ENCODE results near the gene PKNOX2.

The PKNOX2 gene

DNA sequence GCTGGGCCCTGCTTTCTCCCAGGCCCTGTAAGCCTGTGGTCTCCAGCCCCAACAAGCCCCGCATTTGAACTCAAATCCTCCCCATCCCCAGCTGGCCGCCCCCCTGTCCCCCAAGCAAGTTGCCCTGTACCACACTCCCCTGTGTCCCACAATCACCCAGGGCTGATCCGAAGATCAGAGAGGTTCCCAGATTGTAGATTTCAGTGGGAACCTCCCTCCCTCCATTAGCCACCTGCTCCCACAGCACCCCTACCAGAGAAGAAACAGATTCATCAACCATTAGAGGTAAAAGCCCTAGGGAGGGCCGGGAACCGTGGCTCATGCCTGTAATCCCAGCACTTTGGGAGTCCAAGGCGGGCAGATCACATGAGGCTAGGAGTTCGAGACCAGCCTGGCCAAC, 224.1 kb downstream of the PKNOX2 start:
- no peak for DNase-seq (ENCODE audit: extremely low read depth, low read depth)
- TF ChIP-seq, protein P1, sequence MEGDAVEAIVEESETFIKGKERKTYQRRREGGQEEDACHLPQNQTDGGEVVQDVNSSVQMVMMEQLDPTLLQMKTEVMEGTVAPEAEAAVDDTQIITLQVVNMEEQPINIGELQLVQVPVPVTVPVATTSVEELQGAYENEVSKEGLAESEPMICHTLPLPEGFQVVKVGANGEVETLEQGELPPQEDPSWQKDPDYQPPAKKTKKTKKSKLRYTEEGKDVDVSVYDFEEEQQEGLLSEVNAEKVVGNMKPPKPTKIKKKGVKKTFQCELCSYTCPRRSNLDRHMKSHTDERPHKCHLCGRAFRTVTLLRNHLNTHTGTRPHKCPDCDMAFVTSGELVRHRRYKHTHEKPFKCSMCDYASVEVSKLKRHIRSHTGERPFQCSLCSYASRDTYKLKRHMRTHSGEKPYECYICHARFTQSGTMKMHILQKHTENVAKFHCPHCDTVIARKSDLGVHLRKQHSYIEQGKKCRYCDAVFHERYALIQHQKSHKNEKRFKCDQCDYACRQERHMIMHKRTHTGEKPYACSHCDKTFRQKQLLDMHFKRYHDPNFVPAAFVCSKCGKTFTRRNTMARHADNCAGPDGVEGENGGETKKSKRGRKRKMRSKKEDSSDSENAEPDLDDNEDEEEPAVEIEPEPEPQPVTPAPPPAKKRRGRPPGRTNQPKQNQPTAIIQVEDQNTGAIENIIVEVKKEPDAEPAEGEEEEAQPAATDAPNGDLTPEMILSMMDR (IDR thresholded peaks at IDR 0.05; ENCODE audit: low read depth, low read length), result no peak

GRCh38 chr11:125389339-125390166, 225.0 kb downstream of the PKNOX2 start:
- DNase-seq (ENCODE audit: extremely low read depth, low read depth), result no peak
- TF ChIP-seq, protein P1 (IDR thresholded peaks at IDR 0.05; ENCODE audit: low read depth, low read length), result no peak

- TF ChIP-seq, protein P1 (IDR thresholded peaks at IDR 0.05; ENCODE audit: low read depth, low read length), result no peak
- DNase-seq (ENCODE audit: extremely low read depth, low read depth), result no peak
Measured at GRCh38 chr11:125390946-125391345, 226.4 kb downstream of the PKNOX2 start.

- DNase-seq (ENCODE audit: extremely low read depth, low read depth), result no peak
- TF ChIP-seq, protein P1 (IDR thresholded peaks at IDR 0.05; ENCODE audit: low read depth, low read length), result no peak
Measured at GRCh38 chr11:125393331-125393730, 228.8 kb downstream of the PKNOX2 start.

- no peak for DNase-seq (ENCODE audit: extremely low read depth, low read depth)
- TF ChIP-seq, protein P1 (IDR thresholded peaks at IDR 0.05; ENCODE audit: low read depth, low read length), result no peak
Measured at GRCh38 chr11:125394296-125394695, 229.7 kb downstream of the PKNOX2 start.

GRCh38 chr11:125397421-125397820, 232.9 kb downstream of the PKNOX2 start:
- no peak for DNase-seq (ENCODE audit: extremely low read depth, low read depth)
- TF ChIP-seq, protein P1 (IDR thresholded peaks at IDR 0.05; ENCODE audit: low read depth, low read length), result no peak

GRCh38 chr11:125398475-125398874, 233.9 kb downstream of the PKNOX2 start:
- TF ChIP-seq, protein P1 (IDR thresholded peaks at IDR 0.05; ENCODE audit: low read depth, low read length), result no peak
- no peak for DNase-seq (ENCODE audit: extremely low read depth, low read depth)
